Activated CD4-positive, alpha-beta T cell treated with anti-CD3 and anti-CD28 coated beads, Interleukin-2, amount 10 ng/mL, durations not matched to agents 24 days and 14 days (primary cell): Measurements from ENCODE around the gene KRTAP10-11. TPM values are rescaled to one million over a fixed set of nuclear protein-coding genes. Genes with fewer than 3 reads are reported as not detected.

Source experiments
- DNase-seq: peaks from one replicate; pipeline ENCODE4 v3.0.0; 2022
- H3K27ac Mint-ChIP-seq: one replicate; pipeline ENCODE4 v1.8.0; 2022; ENCODE audit warnings: mild to moderate bottlenecking, mixed read lengths
- H3K27me3 Mint-ChIP-seq: one replicate; pipeline ENCODE4 v1.8.0; 2022; ENCODE audit warnings: mixed read lengths
- H3K36me3 Mint-ChIP-seq: one replicate; pipeline ENCODE4 v1.8.0; 2022; ENCODE audit warnings: low read depth, mild to moderate bottlenecking, mixed read lengths
- H3K4me1 Mint-ChIP-seq: one replicate; pipeline ENCODE4 v1.8.0; 2021; ENCODE audit warnings: mixed read lengths
- H3K4me3 Mint-ChIP-seq: one replicate; pipeline ENCODE4 v1.8.0; 2022; ENCODE audit warnings: mild to moderate bottlenecking, moderate library complexity, mixed read lengths
- H3K9me3 Mint-ChIP-seq: one replicate; pipeline ENCODE4 v1.8.0; 2021; ENCODE audit warnings: mixed read lengths
- intact Hi-C: fragments of 100-400 bp; cut with micrococcal nuclease; formaldehyde crosslinking; loops from one replicate; pipeline ENCODE4 v1.15.1; 2023
- total RNA-seq: library from RNA; stranded (reverse); gene quantifications from 2 replicates; pipeline ENCODE4 v1.2.3, GENCODE V29; 2022

Gene KRTAP10-11
- total RNA-seq, 1 donor from 2014 or later: not detected

DNA sequence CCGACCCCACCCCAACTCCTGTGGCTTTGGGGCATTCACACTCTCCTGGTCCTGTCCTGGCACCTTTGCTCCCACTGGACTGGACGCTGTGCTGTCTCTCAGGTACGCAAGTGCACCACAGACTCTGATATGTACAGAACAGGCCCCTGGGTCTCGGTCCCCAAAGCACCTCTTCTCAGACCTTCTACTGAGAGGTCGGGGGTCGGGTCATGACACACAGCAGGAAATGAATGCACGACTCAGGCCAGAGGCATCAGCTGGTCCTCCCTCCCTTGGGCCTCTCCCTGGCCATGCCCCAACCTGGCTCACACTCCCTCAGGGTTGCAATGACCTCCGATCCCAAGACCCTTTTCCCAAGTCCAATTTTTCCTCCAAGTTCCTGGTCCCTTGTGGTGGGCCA, 49.0 kb downstream of the KRTAP10-11 start:
- DNase-seq: no peak
- no peak overlapping the region for H3K27ac Mint-ChIP-seq
- H3K9me3 Mint-ChIP-seq: peaks cover 5% of the 10 kb centered on the region
- intact Hi-C loops: no loop called here
- peaks cover 55% of the 10 kb centered on the region for H3K27me3 Mint-ChIP-seq
- H3K4me3 Mint-ChIP-seq: no peak overlapping the region
- peaks cover 2% of the 10 kb centered on the region for H3K4me1 Mint-ChIP-seq
- no peaks in the 10 kb centered on the region for H3K36me3 Mint-ChIP-seq

GRCh38 chr21:44695641-44696040, 49.4 kb downstream of the KRTAP10-11 start:
- Mint-ChIP-seq H3K4me3 (no peak overlapping the region), H3K27ac (no peak overlapping the region), H3K4me1 (peaks cover 2% of the 10 kb centered on the region), H3K9me3 (peaks cover 5% of the 10 kb centered on the region), H3K27me3 (peaks cover 52% of the 10 kb centered on the region), H3K36me3 (no peaks in the 10 kb centered on the region)
- intact Hi-C loops: no loop called here
- DNase-seq: no peak

GRCh38 chr21:44696572-44696971, 50.4 kb downstream of the KRTAP10-11 start:
- peaks cover 53% of the 10 kb centered on the region for H3K27me3 Mint-ChIP-seq
- DNase-seq: no peak
- H3K36me3 Mint-ChIP-seq: no peaks in the 10 kb centered on the region
- peaks cover 2% of the 10 kb centered on the region for H3K4me1 Mint-ChIP-seq
- no peak overlapping the region for H3K27ac Mint-ChIP-seq
- H3K9me3 Mint-ChIP-seq: peaks cover 5% of the 10 kb centered on the region
- H3K4me3 Mint-ChIP-seq: no peak overlapping the region
- intact Hi-C loops: no loop called here

Other genes starting within 250 kb of the KRTAP10-11 start
- 2.3 and 2.4 TPM in 2 replicates for gene LRRC3, start 190.9 kb upstream of the KRTAP10-11 start, total RNA-seq
- gene KRTAP10-1, start 106.2 kb upstream of the KRTAP10-11 start, total RNA-seq: not detected in 2 replicates
- not detected in 2 replicates for gene KRTAP10-2, start 94.9 kb upstream of the KRTAP10-11 start, total RNA-seq
- gene KRTAP10-3, start 87.6 kb upstream of the KRTAP10-11 start, total RNA-seq: not detected in 2 replicates
- gene KRTAP10-4, start 72.7 kb upstream of the KRTAP10-11 start, total RNA-seq: not detected in 2 replicates
- not detected in 2 replicates for gene KRTAP10-5, start 65.8 kb upstream of the KRTAP10-11 start, total RNA-seq
- not detected in 2 replicates for gene KRTAP10-6, start 53.9 kb upstream of the KRTAP10-11 start, total RNA-seq
- not detected in 2 replicates for gene KRTAP10-7, start 45.8 kb upstream of the KRTAP10-11 start, total RNA-seq
- gene KRTAP10-8, start 34.3 kb upstream of the KRTAP10-11 start, total RNA-seq: not detected in 2 replicates
- not detected in 2 replicates for gene KRTAP10-9, start 19.3 kb upstream of the KRTAP10-11 start, total RNA-seq
- gene KRTAP10-10, start 9.1 kb upstream of the KRTAP10-11 start, total RNA-seq: not detected in 2 replicates
- not detected in 2 replicates for gene KRTAP12-4, start 8.2 kb downstream of the KRTAP10-11 start, total RNA-seq
- gene KRTAP12-3, start 11.5 kb downstream of the KRTAP10-11 start, total RNA-seq: not detected in 2 replicates
- gene KRTAP12-2, start 20.5 kb downstream of the KRTAP10-11 start, total RNA-seq: not detected in 2 replicates
- gene KRTAP12-1, start 35.7 kb downstream of the KRTAP10-11 start, total RNA-seq: not detected in 2 replicates
- gene KRTAP10-12, start 50.8 kb downstream of the KRTAP10-11 start, total RNA-seq: not detected in 2 replicates
- gene TSPEAR, start 65.2 kb downstream of the KRTAP10-11 start, total RNA-seq: not detected in 2 replicates
- 143 and 148 TPM in 2 replicates for gene UBE2G2, start 155.4 kb downstream of the KRTAP10-11 start, total RNA-seq
- gene SUMO3, start 171.6 kb downstream of the KRTAP10-11 start, total RNA-seq: 90.3 and 90.6 TPM in 2 replicates
- gene PTTG1IP, start 227.3 kb downstream of the KRTAP10-11 start, total RNA-seq: 44.2 and 46.5 TPM in 2 replicates